ENCODE data around the gene RPS6KA4. TPM values are rescaled to one million over a fixed set of nuclear protein-coding genes. Genes with fewer than 3 reads are reported as not detected.

Gene RPS6KA4
- total and polyA plus RNA-seq, 2 of the 13 experiments (the other 11 are each of a cell fraction or from before 2014, with no cell fraction given) = 8.9 to 14.2 TPM

DNA sequence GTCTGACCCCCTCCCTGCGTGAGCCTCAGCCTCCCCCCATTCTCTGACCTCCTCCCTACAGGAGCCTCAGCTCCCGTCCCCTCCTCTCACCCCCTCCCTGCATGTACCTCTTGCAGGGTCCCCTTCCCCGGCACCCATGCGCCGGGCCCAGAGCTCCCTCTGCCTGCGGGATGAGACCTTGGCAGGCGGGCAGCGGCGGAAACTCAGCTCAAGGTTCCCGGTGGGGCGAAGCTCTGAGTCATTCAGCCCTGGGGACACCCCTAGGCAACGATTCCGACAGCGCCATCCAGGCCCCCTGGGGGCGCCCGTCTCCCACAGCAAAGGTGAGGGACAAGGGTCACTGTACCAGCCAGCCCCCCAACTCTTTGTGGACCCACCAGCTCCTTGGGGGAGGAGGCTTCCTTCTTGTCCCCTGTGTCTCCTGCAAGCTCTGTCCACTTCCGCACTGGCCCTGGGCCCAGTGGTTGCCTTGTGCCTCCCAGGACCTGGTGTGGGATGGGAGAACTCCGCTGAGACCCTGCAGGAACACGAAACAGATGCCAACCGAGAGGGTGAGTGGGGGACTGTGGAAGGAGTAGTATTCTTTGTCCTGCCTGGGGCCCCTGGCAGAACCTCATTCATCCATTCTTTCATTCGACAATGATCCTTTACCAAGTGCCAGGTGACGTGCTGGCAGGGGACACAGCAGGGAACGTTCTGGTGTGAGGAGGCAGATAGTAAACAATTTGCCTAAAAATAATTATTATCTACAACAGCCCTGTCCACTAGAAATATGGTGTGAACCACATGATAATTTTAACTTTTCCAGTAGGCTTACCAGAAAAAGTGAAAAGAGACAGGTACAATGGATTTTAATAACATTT, 3.7 kb upstream of the RPS6KA4 start:
- H3K9me3 ChIP-seq (ENCODE audit: low read length) = no peaks in the 10 kb centered on the region
- peak overlapping the region; percentile 67 for H3K9ac ChIP-seq (ENCODE audit: insufficient read depth, low read depth, low read length)
- 10% methylated on average over 14 of the region's 23 CpGs for WGBS (ENCODE audit: low lambda C conversion rate)
- TSS peak; percentile 67 for BruUV-seq (replicated peaks)
- ATAC-seq (peak; percentile 72), DNase-seq (ENCODE audit: low spot score) (peak; percentile 79), FAIRE-seq (peak; percentile 64)
- ChIA-PET POLR2A (interaction anchor here (0.6 to 6.5 kb wide), 12 partner anchors 8 to 1380 kb away, joined by 3 to 61 read pairs (median 4); partner anchors contain the start of genes ESRRA, PRDX5, RTN3 and TRMT112), CTCF (ENCODE audit: low intra/inter-chr PET ratio, low total read pairs) (interaction anchor here (0.7 to 1.2 kb wide), 5 partner anchors 10 to 49 kb away, joined by 3 to 4 read pairs (median 3); partner anchors contain the start of genes PRDX5 and TRMT112)
- H3K79me2 ChIP-seq (ENCODE audit: insufficient read depth, low read length) = no peaks in the 10 kb centered on the region
- H3K4me1 ChIP-seq (ENCODE audit: insufficient read depth, low read length) = peaks cover 56% of the 10 kb centered on the region
- in situ Hi-C loops (cut with HindIII; ENCODE audit: extremely low pct_ligation_motif_present, low pct_unique_long_range_greater_than_20kb) (no loop called here), intact Hi-C loops (cut with micrococcal nuclease; ENCODE audit: unreplicated experiment) (no loop called here)
- no peaks in the 10 kb centered on the region; a peak in 1 of 5 replicates for H3K36me3 ChIP-seq (replicated peaks in 1 of 2; ENCODE audit: control insufficient read depth in 1 of 2, insufficient read depth in 2 of 2, low read length in 2 of 2)
- H3K4me3 ChIP-seq (replicated peaks in 1 of 3; ENCODE audit: insufficient read depth in 1 of 3, low read depth in 2 of 3, low read length in 3 of 3) = peak overlapping the region; percentile 53 to 78 (median 56)
- H3K4me2 ChIP-seq (ENCODE audit: low read depth, low read length) = peak overlapping the region; percentile 99
- H4K20me1 ChIP-seq (ENCODE audit: insufficient read depth, low read length) = no peaks in the 10 kb centered on the region
- H3K27me3 ChIP-seq (ENCODE audit: control insufficient read depth in 1 of 2, insufficient read depth in 2 of 2, low read length in 2 of 2) = peaks cover 0 to 26% of the 10 kb centered on the region in 2 experiments; a peak in 2 of 5 replicates
- no peak overlapping the region for H2AFZ ChIP-seq (ENCODE audit: low read length)
- H3K27ac ChIP-seq (ENCODE audit: extremely low read length, insufficient read depth, low read length) = peak overlapping the region; percentile 42
- TF ChIP-seq ATF7-NPFF (CRISPR knock-in tag; IDR thresholded peaks at IDR 0.05; ENCODE audit: low read depth) (no peak), ZNF350 (CRISPR knock-in tag; IDR thresholded peaks at IDR 0.05; ENCODE audit: borderline replicate concordance, low read depth) (peak; percentile 89), YEATS2 (CRISPR knock-in tag; IDR thresholded peaks at IDR 0.05; ENCODE audit: borderline replicate concordance) (peak; percentile 64; the same call in 1 of the 2 replicates), ZNF556 (CRISPR knock-in tag; IDR thresholded peaks at IDR 0.05; ENCODE audit: borderline replicate concordance) (peak; percentile 45; the same call in 1 of the 2 replicates), SPEN (CRISPR knock-in tag; IDR thresholded peaks at IDR 0.05; ENCODE audit: low read depth) (0 out of 2 replicates have a peak, but pooled peaks have one; percentile 21), HOMEZ (CRISPR knock-in tag; IDR thresholded peaks at IDR 0.05; ENCODE audit: low read depth) (peak; percentile 52; the same call in 1 of the 2 replicates), ARNT2 (CRISPR knock-in tag; IDR thresholded peaks at IDR 0.05; ENCODE audit: low read depth) (0 out of 2 replicates have a peak, but pooled peaks have one; percentile 35), ZNF572 (CRISPR knock-in tag; IDR thresholded peaks at IDR 0.05) (0 out of 2 replicates have a peak, but pooled peaks have one; percentile 56), SMAD3 (CRISPR knock-in tag; IDR thresholded peaks at IDR 0.05) (no peak; the same call in 1 of the 2 replicates), ARID4A (CRISPR knock-in tag; IDR thresholded peaks at IDR 0.05; ENCODE audit: borderline replicate concordance) (peak; percentile 57; the same call in 1 of the 2 replicates), KDM4B (CRISPR knock-in tag; IDR thresholded peaks at IDR 0.05) (peak; percentile 64; the same call in 1 of the 2 replicates), SIN3A (IDR thresholded peaks at IDR 0.05; ENCODE audit: borderline replicate concordance, low read depth, low read length) (peak; percentile 72; the same call in 1 of the 2 replicates), TAF15 (IDR thresholded peaks at IDR 0.05; ENCODE audit: low read depth, low read length, poor library complexity, severe bottlenecking) (peak; percentile 66)
- TF ChIP-seq, protein P1, sequence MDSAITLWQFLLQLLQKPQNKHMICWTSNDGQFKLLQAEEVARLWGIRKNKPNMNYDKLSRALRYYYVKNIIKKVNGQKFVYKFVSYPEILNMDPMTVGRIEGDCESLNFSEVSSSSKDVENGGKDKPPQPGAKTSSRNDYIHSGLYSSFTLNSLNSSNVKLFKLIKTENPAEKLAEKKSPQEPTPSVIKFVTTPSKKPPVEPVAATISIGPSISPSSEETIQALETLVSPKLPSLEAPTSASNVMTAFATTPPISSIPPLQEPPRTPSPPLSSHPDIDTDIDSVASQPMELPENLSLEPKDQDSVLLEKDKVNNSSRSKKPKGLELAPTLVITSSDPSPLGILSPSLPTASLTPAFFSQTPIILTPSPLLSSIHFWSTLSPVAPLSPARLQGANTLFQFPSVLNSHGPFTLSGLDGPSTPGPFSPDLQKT (CRISPR knock-in tag; IDR thresholded peaks at IDR 0.05; ENCODE audit: borderline replicate concordance) = no peak
